ENCODE measurements around the gene SMAD9.

Gene SMAD9

DNA sequence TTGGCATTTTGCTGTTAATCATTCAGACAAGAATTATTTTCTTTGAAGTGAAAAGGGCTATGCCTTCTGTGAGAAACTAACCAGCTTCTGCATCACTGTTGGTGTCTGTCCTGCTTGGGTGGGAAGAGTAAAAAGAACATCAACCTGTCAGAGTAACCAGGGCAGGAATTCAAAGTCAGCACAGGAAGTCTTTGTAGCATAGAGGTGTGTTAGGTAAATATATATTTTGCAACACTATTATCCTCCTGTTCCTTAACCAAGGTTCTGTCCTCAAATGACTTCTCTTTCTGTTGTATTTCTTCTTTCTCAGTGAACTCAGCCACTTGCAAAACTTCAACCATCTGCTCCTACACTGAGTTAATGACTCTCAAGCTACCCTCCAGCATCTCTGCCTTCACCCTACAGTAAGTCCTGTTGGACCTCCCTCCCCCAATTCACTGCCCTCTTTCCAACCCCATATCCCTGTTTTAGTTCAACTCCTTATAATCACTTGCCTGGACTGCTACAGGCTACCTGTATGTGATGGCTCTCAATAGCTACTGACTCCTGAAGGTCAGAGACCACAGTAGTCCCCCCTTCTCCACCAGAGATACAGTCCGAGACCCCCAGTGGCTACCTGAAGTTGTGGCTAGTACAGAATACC, 49.9 kb downstream of the SMAD9 start:
- Histone ChIP-seq H3K27me3 (ENCODE audit: low read depth, low read length) (peaks cover 23% of the 10 kb centered on the region), H3K4me3 (ENCODE audit: low read length) (no peak overlapping the region), H3K27ac (ENCODE audit: low read length) (no peak overlapping the region), H3K4me2 (ENCODE audit: low read length) (no peak overlapping the region), H2AFZ (ENCODE audit: low read depth, low read length) (no peak overlapping the region), H4K20me1 (ENCODE audit: insufficient read depth, low read length) (no peaks in the 10 kb centered on the region), H3K9me3 (ENCODE audit: insufficient read depth, low read length) (no peaks in the 10 kb centered on the region), H3K9ac (ENCODE audit: low read length) (no peak overlapping the region), H3K4me1 (ENCODE audit: low read length) (no peaks in the 10 kb centered on the region), H3K79me2 (ENCODE audit: low read length) (no peaks in the 10 kb centered on the region), H3K36me3 (replicated peaks; ENCODE audit: low read depth, low read length) (no peaks in the 10 kb centered on the region)
- TF ChIP-seq, protein P1, sequence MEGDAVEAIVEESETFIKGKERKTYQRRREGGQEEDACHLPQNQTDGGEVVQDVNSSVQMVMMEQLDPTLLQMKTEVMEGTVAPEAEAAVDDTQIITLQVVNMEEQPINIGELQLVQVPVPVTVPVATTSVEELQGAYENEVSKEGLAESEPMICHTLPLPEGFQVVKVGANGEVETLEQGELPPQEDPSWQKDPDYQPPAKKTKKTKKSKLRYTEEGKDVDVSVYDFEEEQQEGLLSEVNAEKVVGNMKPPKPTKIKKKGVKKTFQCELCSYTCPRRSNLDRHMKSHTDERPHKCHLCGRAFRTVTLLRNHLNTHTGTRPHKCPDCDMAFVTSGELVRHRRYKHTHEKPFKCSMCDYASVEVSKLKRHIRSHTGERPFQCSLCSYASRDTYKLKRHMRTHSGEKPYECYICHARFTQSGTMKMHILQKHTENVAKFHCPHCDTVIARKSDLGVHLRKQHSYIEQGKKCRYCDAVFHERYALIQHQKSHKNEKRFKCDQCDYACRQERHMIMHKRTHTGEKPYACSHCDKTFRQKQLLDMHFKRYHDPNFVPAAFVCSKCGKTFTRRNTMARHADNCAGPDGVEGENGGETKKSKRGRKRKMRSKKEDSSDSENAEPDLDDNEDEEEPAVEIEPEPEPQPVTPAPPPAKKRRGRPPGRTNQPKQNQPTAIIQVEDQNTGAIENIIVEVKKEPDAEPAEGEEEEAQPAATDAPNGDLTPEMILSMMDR (IDR thresholded peaks at IDR 0.05; ENCODE audit: low read depth, low read length) = no peak
- TF ChIP-seq EZH2phosphoT487 (IDR thresholded peaks at IDR 0.05; ENCODE audit: low read depth) = no peak

DNA sequence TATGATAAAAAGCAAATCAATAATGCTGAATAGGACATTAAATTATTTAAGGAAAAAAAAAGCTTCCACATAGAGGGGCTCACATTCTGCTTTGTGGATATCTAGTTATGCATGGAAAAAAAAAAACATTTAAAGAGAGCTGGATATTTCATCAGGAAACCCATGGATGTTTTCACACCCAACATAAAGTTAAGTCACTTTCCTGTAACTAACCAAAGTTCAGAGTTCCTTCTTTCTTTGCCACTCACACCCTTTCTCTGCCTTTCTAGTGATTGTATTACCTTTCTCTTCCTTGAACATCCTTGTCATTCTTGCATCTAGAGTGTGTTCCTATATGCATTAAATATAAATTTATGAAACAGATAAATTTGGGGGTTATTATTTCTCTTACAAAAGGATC, 53.8 kb downstream of the SMAD9 start:
- Histone ChIP-seq H2AFZ (ENCODE audit: low read depth, low read length) (no peak overlapping the region), H3K9me3 (ENCODE audit: insufficient read depth, low read length) (no peaks in the 10 kb centered on the region), H3K4me2 (ENCODE audit: low read length) (no peak overlapping the region), H3K36me3 (replicated peaks; ENCODE audit: low read depth, low read length) (no peaks in the 10 kb centered on the region), H4K20me1 (ENCODE audit: insufficient read depth, low read length) (no peaks in the 10 kb centered on the region), H3K27me3 (ENCODE audit: low read depth, low read length) (peaks cover 44% of the 10 kb centered on the region), H3K9ac (ENCODE audit: low read length) (no peak overlapping the region), H3K27ac (ENCODE audit: low read length) (no peak overlapping the region), H3K4me1 (ENCODE audit: low read length) (no peaks in the 10 kb centered on the region), H3K4me3 (ENCODE audit: low read length) (no peak overlapping the region), H3K79me2 (ENCODE audit: low read length) (no peaks in the 10 kb centered on the region)
- TF ChIP-seq, protein P1 (IDR thresholded peaks at IDR 0.05; ENCODE audit: low read depth, low read length) = no peak
- TF ChIP-seq EZH2phosphoT487 (IDR thresholded peaks at IDR 0.05; ENCODE audit: low read depth) = no peak

DNA sequence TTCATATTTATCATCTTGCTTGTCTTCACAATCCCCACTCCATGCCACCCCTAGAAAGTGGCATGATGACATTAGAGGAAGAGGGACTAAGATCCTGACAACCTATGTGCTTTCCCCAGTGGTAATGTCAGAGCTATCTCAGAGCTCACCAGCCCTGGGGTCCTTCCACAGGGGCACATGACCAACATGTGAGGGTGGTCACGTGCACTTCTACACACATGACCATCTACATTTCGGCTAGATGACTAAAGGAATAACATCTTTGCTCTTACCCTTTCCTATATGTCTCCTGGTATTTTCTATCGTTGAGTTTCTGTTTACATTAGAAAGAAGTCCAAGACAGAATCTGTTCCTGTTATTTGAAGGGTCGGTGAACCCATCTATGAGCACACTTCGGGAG, 54.8 kb downstream of the SMAD9 start:
- H2AFZ ChIP-seq (ENCODE audit: low read depth, low read length) = no peak overlapping the region
- no peak overlapping the region for H3K4me3 ChIP-seq (ENCODE audit: low read length)
- no peak overlapping the region for H3K4me2 ChIP-seq (ENCODE audit: low read length)
- H3K9me3 ChIP-seq (ENCODE audit: insufficient read depth, low read length) = no peaks in the 10 kb centered on the region
- H3K36me3 ChIP-seq (replicated peaks; ENCODE audit: low read depth, low read length) = no peaks in the 10 kb centered on the region
- H3K79me2 ChIP-seq (ENCODE audit: low read length) = no peaks in the 10 kb centered on the region
- H4K20me1 ChIP-seq (ENCODE audit: insufficient read depth, low read length) = no peaks in the 10 kb centered on the region
- no peak for TF ChIP-seq EZH2phosphoT487 (IDR thresholded peaks at IDR 0.05; ENCODE audit: low read depth)
- TF ChIP-seq, protein P1 (IDR thresholded peaks at IDR 0.05; ENCODE audit: low read depth, low read length) = no peak
- no peaks in the 10 kb centered on the region for H3K4me1 ChIP-seq (ENCODE audit: low read length)
- no peak overlapping the region for H3K9ac ChIP-seq (ENCODE audit: low read length)
- H3K27ac ChIP-seq (ENCODE audit: low read length) = no peak overlapping the region
- H3K27me3 ChIP-seq (ENCODE audit: low read depth, low read length) = peaks cover 44% of the 10 kb centered on the region

DNA sequence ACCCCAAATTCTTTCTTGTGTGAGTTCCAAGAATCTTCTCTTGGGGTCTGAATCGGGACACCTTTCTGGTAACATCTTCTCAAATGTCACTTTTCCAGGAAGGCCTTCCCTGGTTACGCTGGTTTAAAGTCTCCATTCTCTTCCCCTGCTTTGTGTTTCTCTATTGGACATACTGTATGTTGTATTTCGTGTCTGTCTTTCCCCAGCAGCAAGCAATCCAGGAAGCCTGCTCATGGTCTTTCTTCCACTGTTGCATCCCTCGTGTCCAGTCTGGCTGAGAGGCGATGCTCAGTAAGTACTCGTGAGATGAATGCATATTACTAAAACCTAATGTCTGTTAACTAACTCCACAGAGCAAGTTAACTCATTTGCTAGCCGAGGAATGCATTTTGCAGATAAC, 57.3 kb downstream of the SMAD9 start:
- no peak overlapping the region for H3K4me2 ChIP-seq (ENCODE audit: low read length)
- H3K4me3 ChIP-seq (ENCODE audit: low read length) = no peak overlapping the region
- H3K79me2 ChIP-seq (ENCODE audit: low read length) = no peaks in the 10 kb centered on the region
- H3K9me3 ChIP-seq (ENCODE audit: insufficient read depth, low read length) = no peaks in the 10 kb centered on the region
- H3K36me3 ChIP-seq (replicated peaks; ENCODE audit: low read depth, low read length) = no peaks in the 10 kb centered on the region
- no peak overlapping the region for H2AFZ ChIP-seq (ENCODE audit: low read depth, low read length)
- TF ChIP-seq, protein P1 (IDR thresholded peaks at IDR 0.05; ENCODE audit: low read depth, low read length) = no peak
- no peak for TF ChIP-seq EZH2phosphoT487 (IDR thresholded peaks at IDR 0.05; ENCODE audit: low read depth)
- H4K20me1 ChIP-seq (ENCODE audit: insufficient read depth, low read length) = no peaks in the 10 kb centered on the region
- H3K9ac ChIP-seq (ENCODE audit: low read length) = no peak overlapping the region
- H3K27ac ChIP-seq (ENCODE audit: low read length) = no peak overlapping the region
- no peaks in the 10 kb centered on the region for H3K4me1 ChIP-seq (ENCODE audit: low read length)
- H3K27me3 ChIP-seq (ENCODE audit: low read depth, low read length) = peaks cover 42% of the 10 kb centered on the region

Data from OCI-LY3 (cell line).